ENCODE measurements around the gene GDPD1. TPM values are rescaled to one million over a fixed set of nuclear protein-coding genes. Genes with fewer than 3 reads are reported as not detected.

GDPD1 gene
- total and polyA plus RNA-seq, 9 of the 15 experiments (the other 6 are each of a cell fraction or from before 2014, with no cell fraction given) = 5.7 to 15.2 (median 9.3) TPM

DNA sequence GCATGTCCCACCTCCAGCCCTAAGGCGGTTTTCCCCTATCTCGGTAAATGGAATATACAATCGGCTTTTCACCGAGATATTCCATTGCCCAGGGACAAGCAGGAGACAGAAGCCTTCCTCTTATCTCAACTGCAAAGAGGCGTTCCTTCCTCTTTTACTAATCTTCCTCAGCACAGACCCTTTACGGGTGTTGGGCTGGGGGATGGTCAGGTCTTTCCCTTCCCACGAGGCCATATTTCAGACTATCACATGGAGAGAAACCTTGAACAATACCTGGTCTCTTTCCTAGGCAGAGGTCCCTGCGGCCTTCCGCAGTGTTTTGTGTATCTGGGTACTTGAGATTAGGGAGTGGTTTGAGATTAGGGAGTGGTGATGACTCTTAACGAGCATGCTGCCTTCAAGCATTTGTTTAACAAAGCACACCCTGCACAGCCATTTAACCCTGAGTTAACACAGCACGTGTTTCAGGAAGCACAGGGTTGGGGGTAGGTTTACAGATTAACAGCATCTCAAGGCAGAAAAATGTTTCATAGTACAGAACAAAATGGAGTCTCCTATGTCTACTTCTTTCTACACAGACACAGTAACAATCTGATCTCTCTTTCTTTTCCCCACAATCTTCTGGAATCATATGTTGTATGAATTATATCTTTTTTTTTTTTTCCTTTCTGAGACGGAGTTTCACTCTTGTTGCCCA lies 70.1 kb downstream of the GDPD1 start (continued):
- TF ChIP-seq, protein P1, sequence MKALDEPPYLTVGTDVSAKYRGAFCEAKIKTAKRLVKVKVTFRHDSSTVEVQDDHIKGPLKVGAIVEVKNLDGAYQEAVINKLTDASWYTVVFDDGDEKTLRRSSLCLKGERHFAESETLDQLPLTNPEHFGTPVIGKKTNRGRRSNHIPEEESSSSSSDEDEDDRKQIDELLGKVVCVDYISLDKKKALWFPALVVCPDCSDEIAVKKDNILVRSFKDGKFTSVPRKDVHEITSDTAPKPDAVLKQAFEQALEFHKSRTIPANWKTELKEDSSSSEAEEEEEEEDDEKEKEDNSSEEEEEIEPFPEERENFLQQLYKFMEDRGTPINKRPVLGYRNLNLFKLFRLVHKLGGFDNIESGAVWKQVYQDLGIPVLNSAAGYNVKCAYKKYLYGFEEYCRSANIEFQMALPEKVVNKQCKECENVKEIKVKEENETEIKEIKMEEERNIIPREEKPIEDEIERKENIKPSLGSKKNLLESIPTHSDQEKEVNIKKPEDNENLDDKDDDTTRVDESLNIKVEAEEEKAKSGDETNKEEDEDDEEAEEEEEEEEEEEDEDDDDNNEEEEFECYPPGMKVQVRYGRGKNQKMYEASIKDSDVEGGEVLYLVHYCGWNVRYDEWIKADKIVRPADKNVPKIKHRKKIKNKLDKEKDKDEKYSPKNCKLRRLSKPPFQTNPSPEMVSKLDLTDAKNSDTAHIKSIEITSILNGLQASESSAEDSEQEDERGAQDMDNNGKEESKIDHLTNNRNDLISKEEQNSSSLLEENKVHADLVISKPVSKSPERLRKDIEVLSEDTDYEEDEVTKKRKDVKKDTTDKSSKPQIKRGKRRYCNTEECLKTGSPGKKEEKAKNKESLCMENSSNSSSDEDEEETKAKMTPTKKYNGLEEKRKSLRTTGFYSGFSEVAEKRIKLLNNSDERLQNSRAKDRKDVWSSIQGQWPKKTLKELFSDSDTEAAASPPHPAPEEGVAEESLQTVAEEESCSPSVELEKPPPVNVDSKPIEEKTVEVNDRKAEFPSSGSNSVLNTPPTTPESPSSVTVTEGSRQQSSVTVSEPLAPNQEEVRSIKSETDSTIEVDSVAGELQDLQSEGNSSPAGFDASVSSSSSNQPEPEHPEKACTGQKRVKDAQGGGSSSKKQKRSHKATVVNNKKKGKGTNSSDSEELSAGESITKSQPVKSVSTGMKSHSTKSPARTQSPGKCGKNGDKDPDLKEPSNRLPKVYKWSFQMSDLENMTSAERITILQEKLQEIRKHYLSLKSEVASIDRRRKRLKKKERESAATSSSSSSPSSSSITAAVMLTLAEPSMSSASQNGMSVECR (CRISPR knock-in tag; IDR thresholded peaks at IDR 0.05) = peak; percentile 72; the same call in 1 of the 2 replicates
- TF ChIP-seq CREM (IDR thresholded peaks at IDR 0.05; ENCODE audit: low read depth) = peak; percentile 47

DNA sequence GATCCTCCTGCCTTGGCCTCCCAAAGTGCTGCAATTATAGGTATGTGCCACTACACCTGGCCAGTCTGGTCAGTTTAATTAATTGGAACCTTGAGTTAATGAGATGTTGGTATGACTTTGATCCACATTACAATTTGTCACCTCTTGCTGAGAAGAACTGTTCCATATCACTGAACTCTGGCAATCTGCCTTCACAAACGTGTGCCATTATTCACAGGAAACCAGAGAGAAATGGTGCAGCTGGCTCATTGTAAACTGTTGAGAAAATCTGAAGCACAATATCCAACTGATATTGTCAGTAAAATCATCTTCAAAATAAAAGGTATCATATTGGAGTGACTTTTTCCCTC lies 71.8 kb downstream of the GDPD1 start:
- peaks cover 31 to 39% of the 10 kb centered on the region in 2 experiments for H3K4me1 ChIP-seq (replicated peaks in 1 of 2; ENCODE audit: control insufficient read depth in 2 of 2, insufficient read depth in 2 of 2, low read length in 2 of 2)
- no peak overlapping the region for H3K4me3 ChIP-seq
- H3K4me2 ChIP-seq (ENCODE audit: insufficient read depth, low read length) = no peak overlapping the region
- peak overlapping the region; percentile 97; the same call in 1 of the 3 replicates for H3K27ac ChIP-seq (ENCODE audit: extremely low read depth, low read depth, low read length)
- H3K79me2 ChIP-seq (ENCODE audit: control insufficient read depth, insufficient read depth, low read length) = no peaks in the 10 kb centered on the region
- no peak for TF ChIP-seq SNRNP70 (optimal IDR thresholded peaks at IDR 0.05; ENCODE audit: low read depth, low read length)
- TF ChIP-seq, protein P2, sequence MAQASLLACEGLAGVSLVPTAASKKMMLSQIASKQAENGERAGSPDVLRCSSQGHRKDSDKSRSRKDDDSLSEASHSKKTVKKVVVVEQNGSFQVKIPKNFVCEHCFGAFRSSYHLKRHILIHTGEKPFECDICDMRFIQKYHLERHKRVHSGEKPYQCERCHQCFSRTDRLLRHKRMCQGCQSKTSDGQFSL (CRISPR knock-in tag; IDR thresholded peaks at IDR 0.05) = no peak
- TF ChIP-seq, protein P2 (tag; IDR thresholded peaks at IDR 0.05) = no peak
- TF ChIP-seq, protein P3, sequence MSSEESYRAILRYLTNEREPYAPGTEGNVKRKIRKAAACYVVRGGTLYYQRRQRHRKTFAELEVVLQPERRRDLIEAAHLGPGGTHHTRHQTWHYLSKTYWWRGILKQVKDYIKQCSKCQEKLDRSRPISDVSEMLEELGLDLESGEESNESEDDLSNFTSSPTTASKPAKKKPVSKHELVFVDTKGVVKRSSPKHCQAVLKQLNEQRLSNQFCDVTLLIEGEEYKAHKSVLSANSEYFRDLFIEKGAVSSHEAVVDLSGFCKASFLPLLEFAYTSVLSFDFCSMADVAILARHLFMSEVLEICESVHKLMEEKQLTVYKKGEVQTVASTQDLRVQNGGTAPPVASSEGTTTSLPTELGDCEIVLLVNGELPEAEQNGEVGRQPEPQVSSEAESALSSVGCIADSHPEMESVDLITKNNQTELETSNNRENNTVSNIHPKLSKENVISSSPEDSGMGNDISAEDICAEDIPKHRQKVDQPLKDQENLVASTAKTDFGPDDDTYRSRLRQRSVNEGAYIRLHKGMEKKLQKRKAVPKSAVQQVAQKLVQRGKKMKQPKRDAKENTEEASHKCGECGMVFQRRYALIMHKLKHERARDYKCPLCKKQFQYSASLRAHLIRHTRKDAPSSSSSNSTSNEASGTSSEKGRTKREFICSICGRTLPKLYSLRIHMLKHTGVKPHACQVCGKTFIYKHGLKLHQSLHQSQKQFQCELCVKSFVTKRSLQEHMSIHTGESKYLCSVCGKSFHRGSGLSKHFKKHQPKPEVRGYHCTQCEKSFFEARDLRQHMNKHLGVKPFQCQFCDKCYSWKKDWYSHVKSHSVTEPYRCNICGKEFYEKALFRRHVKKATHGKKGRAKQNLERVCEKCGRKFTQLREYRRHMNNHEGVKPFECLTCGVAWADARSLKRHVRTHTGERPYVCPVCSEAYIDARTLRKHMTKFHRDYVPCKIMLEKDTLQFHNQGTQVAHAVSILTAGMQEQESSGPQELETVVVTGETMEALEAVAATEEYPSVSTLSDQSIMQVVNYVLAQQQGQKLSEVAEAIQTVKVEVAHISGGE (CRISPR knock-in tag; IDR thresholded peaks at IDR 0.05) = peak in 1 of 3 experiments; percentile 38; a peak in 1 of 6 replicates
- in situ Hi-C loops (cut with MboI) (no loop called here), intact Hi-C loops (cut with micrococcal nuclease) (loop anchor here (5.0 kb wide), 1 partner anchor 135 kb away; the partner anchor contains the start of genes PRR11 and SKA2)
- DNase-seq (ENCODE audit: extremely low read depth in 1 of 4, low spot score in 3 of 4) (no peak), ATAC-seq (no peak), FAIRE-seq (no peak)
- no peaks in the 10 kb centered on the region for H3K27me3 ChIP-seq (ENCODE audit: control insufficient read depth in 2 of 2, insufficient read depth in 2 of 2, low read length in 2 of 2)
- POLR2A ChIA-PET = interaction anchor here (1.3 kb wide), 1 partner anchor 14 kb away, joined by 3 read pairs; no protein-coding TSS in a partner anchor
- CTCF ChIA-PET (ENCODE audit: low intra/inter-chr PET ratio) = no interaction called here
- WGBS (ENCODE audit: insufficient coverage, low coverage, missing lambda C conversion rate) = 55% methylated on average over 1 of the region's 1 CpG
- H2AFZ ChIP-seq (ENCODE audit: low read depth, low read length) = peak overlapping the region; percentile 66
- no peaks in the 10 kb centered on the region for H3K9me1 ChIP-seq (ENCODE audit: control insufficient read depth, insufficient read depth, low read length)
- H4K20me1 ChIP-seq (replicated peaks; ENCODE audit: control insufficient read depth, insufficient read depth, low read length) = no peaks in the 10 kb centered on the region
- no peak overlapping the region for H3K9ac ChIP-seq (ENCODE audit: insufficient read depth in 1 of 2, low read depth in 2 of 2, low read length in 2 of 2)
- no peaks in the 10 kb centered on the region for H3K9me3 ChIP-seq (replicated peaks; ENCODE audit: control insufficient read depth, insufficient read depth, low read depth, low read length)
- no TSS peak for BruUV-seq (replicated peaks)
- H3K36me3 ChIP-seq (ENCODE audit: control insufficient read depth, insufficient read depth, low read length) = no peaks in the 10 kb centered on the region

Data from K562 (cell line).